Activated CD8-positive, alpha-beta T cell treated with anti-CD3 and anti-CD28 coated beads, Interleukin-2, amount 10 ng/mL, durations not matched to agents 7 days and 5 days (primary cell): ENCODE data around the gene ZCCHC24. TPM values are rescaled to one million over a fixed set of nuclear protein-coding genes. Genes with fewer than 3 reads are reported as not detected.

Source experiments
- ATAC-seq: fragments of 150-1000 bp; cut with Tn5 transposase; one replicate; pipeline ENCODE4 v1.10.0; 2021; ENCODE audit warnings: moderate library complexity
- CTCF ChIA-PET: fragments of 350-600 bp; sonication (Branson Sonifier 250); formaldehyde crosslinking; loops from one replicate; lab custom pipeline; 2021; ENCODE audit warnings: antibody characterized with exemption; lab: Charles Lee
- POLR2A ChIA-PET: fragments of 350-600 bp; sonication (Branson Sonifier 250); formaldehyde crosslinking; loops from one replicate; lab custom pipeline; 2021; ENCODE audit warnings: antibody characterized with exemption; lab: Charles Lee
- DNase-seq: peaks from one replicate; pipeline ENCODE4 v3.0.0-alpha.2; 2020
- H3K27ac Mint-ChIP-seq: one replicate; pipeline ENCODE4 v1.8.0; 2021; ENCODE audit warnings: mild to moderate bottlenecking, mixed read lengths
- H3K27me3 Mint-ChIP-seq: one replicate; pipeline ENCODE4 v1.8.0; 2021; ENCODE audit warnings: low read depth, mixed read lengths
- H3K36me3 Mint-ChIP-seq: one replicate; pipeline ENCODE4 v1.8.0; 2021; ENCODE audit warnings: low read depth, mixed read lengths
- H3K4me1 Mint-ChIP-seq: one replicate; pipeline ENCODE4 v1.8.0; 2021; ENCODE audit warnings: low read depth, mixed read lengths
- H3K4me3 Mint-ChIP-seq: one replicate; pipeline ENCODE4 v1.8.0; 2021; ENCODE audit warnings: mild to moderate bottlenecking, mixed read lengths
- H3K9me3 Mint-ChIP-seq: one replicate; pipeline ENCODE4 v1.8.0; 2022; ENCODE audit warnings: mixed read lengths; ENCODE audit not compliant: insufficient read depth
- total RNA-seq, 2 experiments: library from RNA; stranded (reverse); gene quantifications; one replicate each; pipeline ENCODE4 v1.2.3, GENCODE V29; 2021

ZCCHC24 gene
- total RNA-seq, 2 experiments from 2014 or later, result 1.7 to 1.8 TPM

DNA sequence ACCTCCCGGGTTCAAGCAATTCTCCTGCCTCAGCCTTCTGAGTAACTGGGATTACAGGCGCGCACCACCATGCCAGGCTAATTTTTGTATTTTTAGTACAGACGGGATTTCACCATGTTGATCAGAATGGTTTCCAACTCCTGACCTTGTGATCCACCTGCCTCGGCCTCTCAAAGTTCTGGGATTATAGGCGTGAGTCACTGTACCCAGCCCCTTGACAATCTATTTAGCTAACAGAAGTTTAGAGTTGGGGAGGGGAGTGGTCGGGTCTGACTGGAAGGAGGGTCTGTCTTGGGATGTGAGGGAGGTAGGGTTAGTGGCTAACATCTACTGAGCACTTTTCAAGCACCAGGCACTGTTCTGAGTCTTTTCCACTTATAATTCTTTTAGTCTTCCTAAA is 27.0 kb upstream of the ZCCHC24 start:
- no peak for ATAC-seq
- Mint-ChIP-seq H3K36me3 (no peaks in the 10 kb centered on the region), H3K9me3 (no peaks in the 10 kb centered on the region), H3K4me1 (no peaks in the 10 kb centered on the region), H3K4me3 (no peak overlapping the region), H3K27ac (no peak overlapping the region), H3K27me3 (peaks cover 23% of the 10 kb centered on the region)
- POLR2A ChIA-PET, result no interaction called here
- CTCF ChIA-PET, result interaction anchor here (0.7 to 1.6 kb wide), 2 partner anchors 24 to 98 kb away, joined by 4 to 6 read pairs; no protein-coding TSS in a partner anchor
- DNase-seq, result no peak

DNA sequence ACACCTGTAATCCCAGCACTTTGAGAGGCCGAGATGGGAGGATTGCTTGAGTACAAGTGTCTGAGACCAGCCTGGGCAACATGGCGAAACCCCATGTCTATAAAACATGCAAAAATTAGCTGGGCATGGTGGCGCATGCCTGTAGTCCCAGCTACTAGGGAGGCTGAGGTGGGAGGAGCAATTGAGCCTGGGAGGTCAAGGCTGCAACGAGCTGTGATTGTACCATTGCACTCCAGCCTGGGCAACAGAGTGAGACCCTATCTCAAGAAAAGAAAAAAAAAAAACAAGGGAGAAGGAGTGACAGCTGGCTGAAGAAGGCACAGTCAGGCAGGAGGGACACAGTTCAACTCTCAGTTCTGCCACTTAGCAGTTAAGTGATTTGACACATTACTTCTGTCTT is 26.4 kb upstream of the ZCCHC24 start:
- ChIA-PET POLR2A (no interaction called here), CTCF (interaction anchor here (0.7 to 1.6 kb wide), 2 partner anchors 23 to 97 kb away, joined by 4 to 6 read pairs; no protein-coding TSS in a partner anchor)
- Mint-ChIP-seq H3K4me1 (no peaks in the 10 kb centered on the region), H3K27me3 (peaks cover 22% of the 10 kb centered on the region), H3K27ac (no peak overlapping the region), H3K36me3 (no peaks in the 10 kb centered on the region), H3K4me3 (no peak overlapping the region), H3K9me3 (no peaks in the 10 kb centered on the region)
- ATAC-seq (no peak), DNase-seq (no peak)

DNA sequence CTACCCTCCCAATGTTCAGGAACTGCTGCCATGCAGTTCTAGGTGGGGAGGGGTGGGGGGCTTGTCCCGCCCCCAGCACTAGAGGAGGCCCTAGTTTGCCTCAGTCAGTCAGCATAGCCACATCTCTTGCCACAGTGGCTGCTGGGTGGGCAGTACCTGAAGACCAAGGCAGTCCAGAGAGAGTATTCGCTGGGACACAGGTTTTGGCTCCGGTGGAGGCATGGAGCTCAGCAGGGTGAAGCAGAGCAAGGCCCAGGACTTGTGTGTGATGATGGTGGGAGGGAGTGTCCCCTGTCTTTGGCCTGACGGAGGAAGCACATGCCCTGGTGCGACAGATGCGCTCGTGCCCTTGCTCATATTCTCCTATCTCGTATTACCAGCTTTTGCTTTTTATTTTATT is 24.7 kb upstream of the ZCCHC24 start:
- ChIA-PET POLR2A (no interaction called here), CTCF (interaction anchor here (1.9 to 3.5 kb wide), 2 partner anchors 9 to 96 kb away, joined by 4 to 38 read pairs; no protein-coding TSS in a partner anchor)
- no peak for DNase-seq
- H3K9me3 Mint-ChIP-seq, result no peaks in the 10 kb centered on the region
- no peak overlapping the region for H3K4me3 Mint-ChIP-seq
- H3K36me3 Mint-ChIP-seq, result no peaks in the 10 kb centered on the region
- no peak for ATAC-seq
- no peak overlapping the region for H3K27ac Mint-ChIP-seq
- no peaks in the 10 kb centered on the region for H3K4me1 Mint-ChIP-seq
- H3K27me3 Mint-ChIP-seq, result peaks cover 16% of the 10 kb centered on the region

DNA sequence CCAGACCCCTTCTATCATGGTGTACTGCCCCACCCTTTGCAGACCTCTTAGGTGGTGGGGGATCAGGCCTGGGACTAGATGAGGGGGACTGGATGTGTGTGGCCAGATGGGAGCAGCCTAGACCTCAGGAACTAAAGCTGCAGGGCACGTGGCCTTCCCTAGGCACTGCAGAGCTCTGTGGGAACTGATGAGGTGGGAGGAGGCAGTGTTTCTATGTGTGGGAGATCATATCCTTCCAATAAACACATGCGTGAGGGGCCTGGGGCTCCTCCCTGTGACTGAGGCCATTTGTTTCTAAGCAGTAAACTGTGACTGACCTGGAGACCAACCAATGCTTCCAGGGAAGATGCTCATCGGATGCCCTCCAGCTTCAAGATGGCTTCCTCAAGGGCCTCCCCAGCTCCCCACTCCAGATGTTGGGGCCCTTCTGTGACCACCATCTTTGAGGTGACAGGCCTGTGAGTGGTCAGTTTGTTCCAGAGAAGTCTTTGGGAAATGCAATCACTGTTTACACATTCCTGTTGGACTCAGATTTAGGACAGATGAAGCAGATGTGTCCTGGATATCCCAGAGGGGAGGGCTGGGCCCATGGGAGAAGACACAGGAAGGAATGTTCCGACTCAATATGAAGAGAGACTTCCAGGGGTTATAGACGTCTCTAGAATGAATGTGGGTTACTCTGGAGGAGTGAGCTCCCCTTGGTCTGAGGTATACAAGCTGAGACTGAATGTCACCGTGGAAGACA is 23.6 kb upstream of the ZCCHC24 start:
- H3K4me1 Mint-ChIP-seq, result no peaks in the 10 kb centered on the region
- no peak for ATAC-seq
- POLR2A ChIA-PET, result no interaction called here
- H3K4me3 Mint-ChIP-seq, result no peak overlapping the region
- CTCF ChIA-PET, result interaction anchor here (1.1 to 3.5 kb wide), 5 partner anchors 8 to 95 kb away, joined by 4 to 38 read pairs (median 5); no protein-coding TSS in a partner anchor
- no peaks in the 10 kb centered on the region for H3K9me3 Mint-ChIP-seq
- no peak overlapping the region for H3K27ac Mint-ChIP-seq
- H3K27me3 Mint-ChIP-seq, result peaks cover 11% of the 10 kb centered on the region
- no peak for DNase-seq
- no peaks in the 10 kb centered on the region for H3K36me3 Mint-ChIP-seq

DNA sequence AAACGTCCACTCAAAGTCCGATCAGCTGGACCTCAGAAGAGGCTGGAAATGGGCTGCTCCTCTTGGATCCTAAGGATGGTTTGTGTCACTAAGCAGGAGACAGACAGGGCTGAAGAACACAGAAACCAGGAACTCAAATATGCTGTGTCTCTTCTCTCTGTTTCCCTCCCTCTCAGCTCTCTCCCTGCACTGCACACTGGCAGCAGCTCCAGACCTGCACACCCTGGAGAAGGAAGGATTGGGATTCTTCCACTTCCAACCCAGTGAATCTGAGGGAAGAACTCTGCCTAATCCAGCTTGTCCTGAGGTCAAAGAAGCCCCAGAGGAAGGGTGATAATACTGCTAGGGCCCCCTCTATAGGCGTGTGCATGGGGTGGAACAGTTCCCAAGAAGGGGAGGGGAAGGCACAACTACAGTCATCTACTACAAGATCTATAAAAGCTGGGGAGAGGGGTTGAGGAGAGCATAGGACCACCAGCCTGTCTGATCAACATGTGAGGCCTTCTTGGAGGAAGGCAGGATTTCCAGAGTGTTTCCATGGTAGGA is 22.7 kb upstream of the ZCCHC24 start:
- DNase-seq, result no peak
- Mint-ChIP-seq H3K4me3 (no peak overlapping the region), H3K9me3 (no peaks in the 10 kb centered on the region), H3K36me3 (no peaks in the 10 kb centered on the region), H3K27me3 (peaks cover 7% of the 10 kb centered on the region), H3K27ac (no peak overlapping the region), H3K4me1 (no peaks in the 10 kb centered on the region)
- POLR2A ChIA-PET, result interaction anchor here (1.2 kb wide), 1 partner anchor 126 kb away, joined by 4 read pairs; no protein-coding TSS in a partner anchor
- no peak for ATAC-seq
- CTCF ChIA-PET, result interaction anchor here (0.6 to 3.5 kb wide), 15 partner anchors 8 to 138 kb away, joined by 3 to 38 read pairs (median 4); no protein-coding TSS in a partner anchor

DNA sequence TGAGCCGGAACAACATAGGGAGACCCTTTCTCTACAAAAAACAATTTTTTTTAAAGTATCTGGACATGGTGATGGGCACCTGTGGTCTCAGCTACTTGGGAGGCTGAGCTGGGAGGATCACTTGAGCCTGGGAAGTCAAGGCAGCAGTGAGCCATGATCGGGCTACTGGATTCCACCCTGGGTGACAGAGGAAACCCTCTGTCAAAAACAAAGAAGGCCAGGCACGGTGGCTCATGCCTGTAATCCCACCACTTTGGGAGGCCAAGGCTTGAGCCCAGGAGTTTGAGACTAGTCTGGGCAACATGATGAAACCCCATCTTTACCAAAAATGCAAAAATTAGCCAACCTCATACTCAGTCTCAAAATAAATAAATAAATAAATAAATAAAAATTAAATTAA is 19.9 kb upstream of the ZCCHC24 start:
- H3K4me1 Mint-ChIP-seq, result no peaks in the 10 kb centered on the region
- POLR2A ChIA-PET, result no interaction called here
- H3K27ac Mint-ChIP-seq, result no peak overlapping the region

DNA sequence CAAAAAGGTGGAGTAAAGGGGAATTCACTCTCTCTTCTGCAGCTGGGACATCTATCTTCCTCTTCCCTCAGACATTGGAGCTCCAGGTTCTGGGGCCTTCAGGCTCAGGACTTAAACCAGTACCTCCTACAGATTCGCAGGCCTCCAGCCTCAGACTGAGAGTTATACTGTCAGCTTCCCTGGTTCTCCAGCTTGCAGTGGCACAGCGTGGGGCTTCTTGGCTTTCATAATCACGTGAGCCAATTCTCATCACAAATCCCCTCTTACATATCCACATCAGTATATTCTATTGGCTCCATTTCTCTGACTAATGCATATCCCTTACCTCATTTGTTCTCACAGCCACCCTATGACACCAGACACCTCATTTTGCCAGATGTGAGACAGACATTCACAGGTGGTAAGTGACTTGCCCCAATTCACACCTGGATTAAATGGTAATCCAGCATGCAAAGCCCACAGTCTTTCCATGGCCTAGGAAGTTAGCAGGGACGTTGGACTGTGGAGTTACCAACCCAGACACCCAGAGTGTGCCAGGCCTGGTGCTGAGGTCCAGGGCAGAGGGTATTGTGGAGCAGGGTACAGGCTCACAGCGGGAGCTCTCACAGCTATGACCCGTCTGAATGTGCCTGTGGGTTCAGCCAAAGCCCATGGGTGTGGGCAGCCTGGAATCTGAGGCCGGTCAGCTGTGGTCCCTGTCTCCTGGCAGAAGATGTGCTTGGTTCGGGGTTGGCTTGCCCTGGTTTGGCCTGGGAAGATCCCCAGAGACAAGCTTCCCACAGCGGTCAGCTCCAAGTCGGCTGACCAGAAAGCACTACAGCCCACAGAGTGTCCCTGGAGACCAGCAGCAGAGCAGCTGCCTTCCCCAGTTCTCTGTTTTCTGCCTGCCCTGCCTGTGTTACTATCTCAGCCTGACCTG is 18.4 kb upstream of the ZCCHC24 start:
- no peak overlapping the region for H3K27ac Mint-ChIP-seq
- ChIA-PET CTCF (interaction anchor here (2.5 kb wide), 1 partner anchor 89 kb away, joined by 9 read pairs; no protein-coding TSS in a partner anchor), POLR2A (no interaction called here)
- no peaks in the 10 kb centered on the region for H3K4me1 Mint-ChIP-seq
- peaks cover 4% of the 10 kb centered on the region for H3K27me3 Mint-ChIP-seq
- ATAC-seq (no peak), DNase-seq (no peak)
- no peaks in the 10 kb centered on the region for H3K36me3 Mint-ChIP-seq
- no peak overlapping the region for H3K4me3 Mint-ChIP-seq
- no peaks in the 10 kb centered on the region for H3K9me3 Mint-ChIP-seq

More for the DNA sequence above, 19.9 kb upstream of the ZCCHC24 start:
- CTCF ChIA-PET, result no interaction called here
- Mint-ChIP-seq H3K4me3 (no peak overlapping the region), H3K36me3 (no peaks in the 10 kb centered on the region), H3K27me3 (peaks cover 2% of the 10 kb centered on the region), H3K9me3 (no peaks in the 10 kb centered on the region)
- DNase-seq (no peak), ATAC-seq (no peak)

DNA sequence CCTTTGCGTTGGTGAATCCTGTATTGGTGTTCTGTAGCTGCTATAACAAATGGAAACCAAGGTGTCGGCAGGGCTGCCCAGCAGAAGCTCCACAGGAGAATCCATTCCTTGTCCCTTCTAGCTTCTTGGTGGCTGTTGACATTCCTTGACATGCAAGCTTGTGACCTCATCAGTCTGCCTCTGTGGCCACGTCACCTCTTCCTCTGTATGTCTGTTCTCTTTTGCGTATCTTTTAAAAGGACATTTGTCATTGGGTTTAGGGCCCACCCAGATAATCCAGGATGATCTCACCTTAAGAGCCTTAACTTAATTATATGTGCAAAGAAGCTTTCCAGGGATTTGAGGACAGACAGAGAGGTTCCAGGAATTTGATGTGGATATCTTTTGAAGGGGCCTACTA is 15.3 kb upstream of the ZCCHC24 start:
- CTCF ChIA-PET, result no interaction called here
- no peak for DNase-seq
- Mint-ChIP-seq H3K4me1 (no peaks in the 10 kb centered on the region), H3K9me3 (no peaks in the 10 kb centered on the region), H3K4me3 (no peak overlapping the region), H3K36me3 (no peaks in the 10 kb centered on the region), H3K27me3 (peaks cover 8% of the 10 kb centered on the region), H3K27ac (no peak overlapping the region)
- POLR2A ChIA-PET, result interaction anchor here (0.7 kb wide), 1 partner anchor 1000 kb away, joined by 3 read pairs; no protein-coding TSS in a partner anchor
- no peak for ATAC-seq

DNA sequence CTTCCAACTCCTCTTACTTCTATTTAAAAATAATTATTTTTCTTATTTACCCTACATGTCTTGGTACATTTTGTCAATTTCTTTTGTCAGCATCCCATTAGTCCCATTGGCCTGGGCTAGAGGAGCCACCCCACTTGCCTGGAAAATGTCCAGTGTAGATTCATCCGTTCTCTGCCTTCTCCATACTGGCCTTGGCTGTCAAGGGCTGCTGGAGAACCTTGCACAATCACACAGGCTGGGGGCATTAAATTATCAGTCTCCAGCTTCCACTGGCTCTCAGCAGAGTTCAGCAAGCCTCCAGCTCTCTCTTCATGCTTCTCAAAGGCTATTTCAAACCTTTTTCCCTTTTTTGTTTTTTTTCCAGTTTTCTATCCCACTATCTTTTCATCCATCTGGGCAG is 13.8 kb upstream of the ZCCHC24 start:
- H3K27ac Mint-ChIP-seq, result no peak overlapping the region
- ChIA-PET CTCF (interaction anchor here (0.7 kb wide), 1 partner anchor 25 kb away, joined by 4 read pairs; no protein-coding TSS in a partner anchor), POLR2A (interaction anchor here (0.5 kb wide), 1 partner anchor 19 kb away, joined by 4 read pairs; no protein-coding TSS in a partner anchor)
- H3K27me3 Mint-ChIP-seq, result peaks cover 11% of the 10 kb centered on the region
- H3K9me3 Mint-ChIP-seq, result no peaks in the 10 kb centered on the region
- no peak for ATAC-seq
- no peak for DNase-seq
- H3K4me3 Mint-ChIP-seq, result no peak overlapping the region
- no peaks in the 10 kb centered on the region for H3K36me3 Mint-ChIP-seq
- H3K4me1 Mint-ChIP-seq, result no peaks in the 10 kb centered on the region

DNA sequence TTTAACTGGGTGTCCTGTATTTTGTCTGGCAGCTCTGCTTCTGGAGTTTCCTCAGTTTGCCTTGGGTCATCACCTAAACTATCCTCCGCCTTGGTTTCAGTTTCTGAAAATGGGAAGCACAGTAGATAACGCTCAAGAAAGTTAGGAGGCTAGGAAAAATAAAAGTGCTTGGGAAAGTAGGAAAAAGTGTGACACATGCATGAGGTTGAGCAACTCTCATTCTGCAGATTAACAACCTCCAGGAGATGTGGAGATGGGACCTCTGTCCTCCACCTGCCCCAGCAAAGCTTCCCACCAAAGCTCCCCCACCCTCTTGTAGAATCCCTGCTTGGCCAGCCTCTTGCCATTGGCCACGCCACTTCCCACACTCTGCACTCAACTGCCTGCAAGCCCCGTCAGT is 13.1 kb upstream of the ZCCHC24 start:
- Mint-ChIP-seq H3K4me3 (no peak overlapping the region), H3K27me3 (peaks cover 12% of the 10 kb centered on the region), H3K9me3 (no peaks in the 10 kb centered on the region), H3K36me3 (no peaks in the 10 kb centered on the region), H3K4me1 (no peaks in the 10 kb centered on the region), H3K27ac (no peak overlapping the region)
- ChIA-PET POLR2A (interaction anchor here (0.5 kb wide), 1 partner anchor 19 kb away, joined by 4 read pairs; no protein-coding TSS in a partner anchor), CTCF (interaction anchor here (1.5 kb wide), 1 partner anchor 84 kb away, joined by 7 read pairs; no protein-coding TSS in a partner anchor)
- DNase-seq, result no peak
- no peak for ATAC-seq

DNA sequence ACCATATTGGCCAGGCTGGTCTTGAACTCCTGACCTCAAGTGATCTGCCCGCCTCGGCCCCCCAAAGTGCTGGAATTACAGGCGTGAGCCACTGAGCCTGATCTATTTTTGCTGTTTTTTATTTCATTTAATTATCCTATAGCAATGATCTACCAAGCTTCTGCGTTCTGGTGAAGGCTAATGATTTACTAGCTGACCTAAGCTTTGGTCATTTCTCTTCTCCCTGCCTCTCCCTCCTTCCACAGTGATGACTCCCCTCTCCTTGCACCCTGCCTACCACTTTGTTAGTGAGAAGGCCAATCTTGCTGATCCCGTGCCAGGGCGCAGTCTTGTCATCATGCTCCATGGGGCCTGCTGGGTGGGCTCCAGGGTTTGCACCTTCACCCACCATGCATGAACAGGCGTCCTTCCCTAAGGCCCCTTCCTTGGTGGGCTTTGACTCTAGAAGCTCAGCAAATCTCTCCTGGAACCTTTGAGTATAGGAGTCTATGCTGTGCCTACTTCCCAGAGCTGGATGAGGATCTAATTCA is 11.9 kb upstream of the ZCCHC24 start:
- Mint-ChIP-seq H3K4me3 (no peak overlapping the region), H3K36me3 (no peaks in the 10 kb centered on the region), H3K9me3 (no peaks in the 10 kb centered on the region), H3K4me1 (no peaks in the 10 kb centered on the region), H3K27ac (no peak overlapping the region), H3K27me3 (peaks cover 14% of the 10 kb centered on the region)
- no peak for DNase-seq
- no peak for ATAC-seq
- ChIA-PET CTCF (interaction anchor here (1.5 kb wide), 1 partner anchor 83 kb away, joined by 7 read pairs; no protein-coding TSS in a partner anchor), POLR2A (no interaction called here)
